ENCODE measurements around the gene XPR1.
"Not testable (repeated sequence)": the region's sequence is repeated elsewhere in the genome, so short reads cannot be mapped to it uniquely, and the experiment has no call there.

Gene XPR1

GRCh38 chr1:180644526-180645192, 12.8 kb downstream of the XPR1 start:
- DNase-seq, result no peak

GRCh38 chr1:180645261-180645660, 13.4 kb downstream of the XPR1 start:
- DNase-seq, result not testable (repeated sequence)

- no peak for DNase-seq
These were observed 14.3 kb downstream of the XPR1 start for GRCh38 chr1:180646093-180646492.

GRCh38 chr1:180646547-180646946, 14.7 kb downstream of the XPR1 start:
- DNase-seq, result no peak

GRCh38 chr1:180652792-180653191, 21.0 kb downstream of the XPR1 start:
- DNase-seq, result no peak

- DNase-seq, result no peak
These were observed 30.9 kb downstream of the XPR1 start for GRCh38 chr1:180662709-180663108.

GRCh38 chr1:180670681-180671080, 38.9 kb downstream of the XPR1 start:
- no peak for DNase-seq

- DNase-seq, result no peak
These were observed 40.3 kb downstream of the XPR1 start for GRCh38 chr1:180672105-180672504.

GRCh38 chr1:180672505-180672904, 40.7 kb downstream of the XPR1 start:
- no peak for DNase-seq

GRCh38 chr1:180674603-180675530, 43.0 kb downstream of the XPR1 start:
- no peak for DNase-seq

GRCh38 chr1:180675586-180675985, 43.8 kb downstream of the XPR1 start:
- no peak for DNase-seq

GRCh38 chr1:180680558-180681144, 48.8 kb downstream of the XPR1 start:
- no peak for DNase-seq

- not testable (repeated sequence) for DNase-seq
These were observed 51.3 kb downstream of the XPR1 start for GRCh38 chr1:180683117-180683516.

- no peak for DNase-seq
These were observed 59.6 kb downstream of the XPR1 start for GRCh38 chr1:180691322-180691913.

- DNase-seq, result no peak
These were observed 61.9 kb downstream of the XPR1 start for GRCh38 chr1:180693564-180694244.

GRCh38 chr1:180695282-180695681, 63.5 kb downstream of the XPR1 start:
- DNase-seq, result no peak

GRCh38 chr1:180696361-180696760, 64.5 kb downstream of the XPR1 start:
- no peak for DNase-seq

GRCh38 chr1:180698580-180698979, 66.8 kb downstream of the XPR1 start:
- no peak for DNase-seq

- not testable (repeated sequence) for DNase-seq
These were observed 70.6 kb downstream of the XPR1 start for GRCh38 chr1:180702376-180702775.

- DNase-seq, result not testable (repeated sequence)
These were observed 78.9 kb downstream of the XPR1 start for GRCh38 chr1:180710746-180711145.

GRCh38 chr1:180711260-180711659, 79.4 kb downstream of the XPR1 start:
- not testable (repeated sequence) for DNase-seq

- no peak for DNase-seq
These were observed 88.9 kb downstream of the XPR1 start for GRCh38 chr1:180720753-180721152.

- no peak for DNase-seq
These were observed 90.8 kb downstream of the XPR1 start for GRCh38 chr1:180722586-180722985.
